Colonic mucosa (tissue), 4 donors: ENCODE data around the gene SEPTIN11. TPM values are rescaled to one million over a fixed set of nuclear protein-coding genes. Genes with fewer than 3 reads are reported as not detected.
A peak's percentile ranks its signal among the peaks of the same experiment; 100 is the strongest.

Experiments used
- DNase-seq: peaks from one replicate; pipeline ENCODE4 v3.0.0-alpha.2; 2020
- H3K27ac ChIP-seq: fragments of 200-600 bp; one replicate; pipeline ENCODE4 v1.8.0; 2021
- H3K27me3 ChIP-seq: fragments of 200-600 bp; one replicate; pipeline ENCODE4 v1.8.0; 2021
- H3K36me3 ChIP-seq: fragments of 200-600 bp; one replicate; pipeline ENCODE4 v1.8.0; 2021
- H3K4me1 ChIP-seq: fragments of 200-600 bp; one replicate; pipeline ENCODE4 v1.8.0; 2021; ENCODE audit warnings: mild to moderate bottlenecking
- H3K4me3 ChIP-seq: fragments of 200-600 bp; one replicate; pipeline ENCODE4 v1.8.0; 2021
- H3K9ac ChIP-seq, 2 donors: one replicate each; pipeline ENCODE4 v1.7.0; 2013; ENCODE audit warnings: control low read depth in 2 of 2, low read depth in 2 of 2, low read length in 2 of 2
- H3K9me3 ChIP-seq: fragments of 200-600 bp; one replicate; pipeline ENCODE4 v1.8.0; 2021
- CTCF ChIP-seq: fragments of 200-600 bp; IDR thresholded peaks from one replicate; pipeline ENCODE4 v1.8.0; 2022; ENCODE audit warnings: antibody characterized with exemption, mild to moderate bottlenecking
- intact Hi-C: fragments of 100-400 bp; cut with DNase I; formaldehyde crosslinking; loops from one replicate; pipeline ENCODE4 v1.14.1; 2022
- total RNA-seq, 2 donors: library from RNA; stranded (reverse); fragmentation: NEBNext Ultra II Directional in 1 of 2; extraction: Animal tissue kit (Norgen Biotek cat#: 25700) in 1 of 2; gene quantifications; one replicate each; pipeline ENCODE4 v1.2.1, GENCODE V29; 2021
- donor health status: healthy.
- donor health status: DM: no; HTN: no; CAD: no.
- donor health status: DM: no; HTN: no; CAD: no.

Gene SEPTIN11
- total RNA-seq, 2 donors from 2014 or later: 114 to 134 TPM

DNA sequence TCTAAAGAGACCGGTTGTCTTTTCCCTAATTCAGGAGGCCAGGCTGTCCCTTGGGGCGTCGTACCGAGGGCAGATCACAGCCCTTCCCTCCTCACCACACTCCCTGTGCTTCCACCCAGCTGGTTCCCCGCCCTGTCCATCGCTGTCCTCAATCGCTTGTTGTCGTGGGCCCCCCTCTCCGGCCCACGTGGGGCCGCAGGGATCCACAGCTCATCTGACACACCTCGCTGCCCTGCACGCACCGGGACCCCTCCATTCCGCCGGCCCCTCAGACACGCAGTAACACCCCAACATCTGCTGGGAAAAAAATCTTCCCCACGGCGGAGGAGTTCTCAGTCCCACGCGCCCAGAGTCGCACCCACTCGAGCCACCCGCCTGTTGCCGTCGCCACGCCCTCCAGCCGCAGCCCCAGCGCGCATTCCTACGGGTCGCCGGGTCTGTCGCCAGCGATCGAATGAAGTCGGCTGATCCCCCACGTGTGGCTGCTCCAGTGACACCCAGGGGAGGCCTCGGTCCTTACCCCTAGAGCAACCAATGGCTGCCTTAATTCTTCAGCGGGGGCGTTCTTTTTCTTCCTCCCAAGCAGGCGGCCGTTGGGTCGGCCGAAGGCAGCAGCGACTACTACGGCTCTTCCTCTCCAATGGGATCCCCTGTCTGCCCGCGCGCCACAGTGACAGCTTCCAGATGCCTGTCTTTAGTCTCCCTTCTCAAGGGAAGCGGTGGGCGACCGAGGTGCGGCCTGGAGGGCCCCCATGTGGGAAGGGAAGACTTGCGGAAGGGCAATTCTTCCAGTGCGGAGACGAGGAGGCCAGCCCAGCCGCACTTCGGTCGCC lies 893 bp upstream of the SEPTIN11 start:
- intact Hi-C loops: no loop called here
- peak overlapping the region; percentile 91 for H3K27ac ChIP-seq
- no peaks in the 10 kb centered on the region for H3K9me3 ChIP-seq
- TF ChIP-seq CTCF: no peak
- H3K4me3 ChIP-seq: peak overlapping the region; percentile 58
- H3K36me3 ChIP-seq: no peaks in the 10 kb centered on the region
- H3K4me1 ChIP-seq: no peaks in the 10 kb centered on the region
- H3K9ac ChIP-seq: peak overlapping the region; percentile 90 to 93
- DNase-seq: peak; percentile 81
- H3K27me3 ChIP-seq: no peaks in the 10 kb centered on the region

GRCh38 chr4:76950052-76950955 lies 752 bp downstream of the SEPTIN11 start:
- peak; percentile 85 for DNase-seq
- H3K4me3 ChIP-seq: peak overlapping the region; percentile 58
- peak overlapping the region; percentile 91 for H3K27ac ChIP-seq
- H3K36me3 ChIP-seq: no peaks in the 10 kb centered on the region
- H3K4me1 ChIP-seq: no peaks in the 10 kb centered on the region
- no peaks in the 10 kb centered on the region for H3K27me3 ChIP-seq
- intact Hi-C loops: loop anchor here (5.0 kb wide), 1 partner anchor 92 kb away; no protein-coding TSS in a partner anchor
- H3K9me3 ChIP-seq: no peaks in the 10 kb centered on the region
- peak overlapping the region; percentile 89 to 93 for H3K9ac ChIP-seq
- no peak for TF ChIP-seq CTCF

- intact Hi-C loops: loop anchor here (5.0 kb wide), 1 partner anchor 91 kb away; no protein-coding TSS in a partner anchor
Observed at GRCh38 chr4:76950956-76951671, 1.6 kb downstream of the SEPTIN11 start.

GRCh38 chr4:76951672-76952010 lies 2.1 kb downstream of the SEPTIN11 start:
- TF ChIP-seq CTCF: no peak
- Histone ChIP-seq H3K9me3 (no peaks in the 10 kb centered on the region), H3K4me1 (no peaks in the 10 kb centered on the region), H3K4me3 (no peak overlapping the region), H3K36me3 (no peaks in the 10 kb centered on the region), H3K27me3 (no peaks in the 10 kb centered on the region), H3K27ac (no peak overlapping the region), H3K9ac (no peak overlapping the region)
- no peak for DNase-seq
- intact Hi-C loops: loop anchor here (5.0 kb wide), 1 partner anchor 91 kb away; no protein-coding TSS in a partner anchor

More at GRCh38 chr4:76950956-76951671, 1.6 kb downstream of the SEPTIN11 start:
- no peak for TF ChIP-seq CTCF
- peak overlapping the region; percentile 89 to 93 for H3K9ac ChIP-seq
- H3K9me3 ChIP-seq: no peaks in the 10 kb centered on the region
- DNase-seq: peak; percentile 53
- H3K36me3 ChIP-seq: no peaks in the 10 kb centered on the region
- no peaks in the 10 kb centered on the region for H3K27me3 ChIP-seq
- peak overlapping the region; percentile 91 for H3K27ac ChIP-seq
- H3K4me3 ChIP-seq: peak overlapping the region; percentile 58
- H3K4me1 ChIP-seq: no peaks in the 10 kb centered on the region

- Histone ChIP-seq H3K4me1 (no peaks in the 10 kb centered on the region), H3K36me3 (no peaks in the 10 kb centered on the region), H3K9me3 (no peaks in the 10 kb centered on the region), H3K9ac (no peak overlapping the region), H3K27me3 (no peaks in the 10 kb centered on the region), H3K4me3 (no peak overlapping the region), H3K27ac (no peak overlapping the region)
- intact Hi-C loops: loop anchor here (5.0 kb wide), 1 partner anchor 90 kb away; no protein-coding TSS in a partner anchor
- DNase-seq: no peak
- no peak for TF ChIP-seq CTCF
Observed at GRCh38 chr4:76952071-76952470, 2.5 kb downstream of the SEPTIN11 start.
